HCT116 (cell line): Measurements from ENCODE around the gene TMEM191B.
"Not testable (repeated sequence)": the region's sequence is repeated elsewhere in the genome, so short reads cannot be mapped to it uniquely, and the experiment has no call there.

Source experiments
- CTCF ChIP-seq, 3 experiments: fragments of 200-600 bp in 1 of 3; sonication (generic) in 1 of 3; IDR thresholded peaks in 2 of 3; conservative IDR thresholded peaks in 1 of 3; 2 replicates each; pipeline ENCODE4 v1.5.1; 2012 to 2017; ENCODE audit warnings: low read depth in 2 of 3, low read length in 2 of 3, antibody characterized with exemption in 1 of 3, borderline replicate concordance in 1 of 3, control low read depth in 1 of 3, mild to moderate bottlenecking in 1 of 3, mixed read lengths in 1 of 3, mixed run types in 1 of 3, moderate library complexity in 1 of 3; ENCODE audit not compliant: insufficient read depth in 1 of 3
- ELF1 ChIP-seq: IDR thresholded peaks from 2 replicates; pipeline ENCODE4 v1.6.1; 2012; ENCODE audit warnings: low read depth, borderline replicate concordance
- POLR2A ChIP-seq: IDR thresholded peaks from 2 replicates; pipeline ENCODE4 v1.7.0; 2011; ENCODE audit warnings: borderline replicate concordance; ENCODE audit not compliant: insufficient read depth, insufficient read length; ENCODE audit errors: extremely low read depth
- POLR2AphosphoS5 ChIP-seq: IDR thresholded peaks from 2 replicates; pipeline ENCODE4 v1.6.1; 2011; ENCODE audit warnings: mild to moderate bottlenecking, low read depth, low read length, moderate library complexity
- ZBTB33 ChIP-seq: IDR thresholded peaks from 2 replicates; pipeline ENCODE4 v1.6.1; 2011; ENCODE audit warnings: mild to moderate bottlenecking, low read length, moderate library complexity; ENCODE audit not compliant: insufficient replicate concordance; ENCODE audit errors: extremely low read depth
- ZFX ChIP-seq: fragments of 450-650 bp; IDR thresholded peaks from 2 replicates; pipeline ENCODE4 v1.6.1; 2017

GRCh38 chr22:18543400-18543799 lies 15.8 kb downstream of the TMEM191B start:
- not testable (repeated sequence) for TF ChIP-seq CTCF (IDR thresholded peaks at IDR 0.05 in 2 of 3, conservative IDR thresholded peaks at IDR 0.05 in 1 of 3; ENCODE audit: borderline replicate concordance in 1 of 3, insufficient read depth in 1 of 3, low read depth in 2 of 3, low read length in 2 of 3); POLR2A; ZBTB33; POLR2AphosphoS5; ZFX; ELF1
